GM10847 (cell line): ENCODE data around the gene ATRN.

ENCODE experiments used
- POLR2A ChIP-seq: IDR thresholded peaks from 2 replicates; pipeline ENCODE4 v1.6.1; 2011; ENCODE audit not compliant: insufficient read length; ENCODE audit errors: extremely low read depth

The ATRN gene

DNA sequence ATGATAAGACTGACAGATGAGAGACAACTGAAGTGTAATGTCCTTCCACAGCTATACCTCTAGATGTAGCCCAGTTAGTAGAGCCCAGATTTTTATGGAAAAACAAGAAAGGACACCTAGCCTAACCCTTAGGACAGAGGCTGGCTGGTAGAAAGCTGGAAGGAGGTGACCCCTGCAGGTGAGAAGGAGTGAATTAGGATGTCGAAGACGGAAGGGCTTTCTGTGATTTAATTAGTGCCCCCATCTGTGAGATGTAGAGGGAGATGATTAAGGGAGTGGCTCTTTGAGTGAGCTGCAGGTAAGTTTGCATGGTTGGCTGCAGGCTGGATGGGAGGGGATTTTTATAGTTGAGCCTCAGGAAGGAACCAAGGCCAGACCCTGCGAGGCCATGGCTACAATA, 109.6 kb downstream of the ATRN start:
- TF ChIP-seq POLR2A = no peak

GRCh38 chr20:3583765-3584164, 112.9 kb downstream of the ATRN start:
- no peak for TF ChIP-seq POLR2A

DNA sequence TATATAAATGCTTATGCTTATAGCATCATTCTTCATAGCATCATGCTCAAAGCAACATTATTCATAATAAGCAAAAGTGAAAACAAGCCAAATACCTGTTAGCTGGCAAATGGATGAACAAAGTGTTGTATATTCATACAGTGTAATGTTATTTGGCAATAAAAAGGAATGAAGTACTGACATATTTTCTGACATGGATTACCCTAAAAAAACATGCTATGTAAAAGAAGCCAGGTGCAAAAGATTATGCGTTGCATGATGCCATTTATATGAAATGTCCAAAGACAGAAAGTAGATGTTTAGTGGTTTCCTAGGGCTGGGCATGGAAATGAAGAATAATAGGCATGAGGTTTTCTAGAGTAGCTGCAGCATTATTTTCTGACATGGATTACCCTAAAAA, 115.3 kb downstream of the ATRN start:
- TF ChIP-seq POLR2A = no peak

GRCh38 chr20:3590164-3590563, 119.3 kb downstream of the ATRN start:
- no peak for TF ChIP-seq POLR2A

GRCh38 chr20:3592931-3593330, 122.1 kb downstream of the ATRN start:
- no peak for TF ChIP-seq POLR2A

DNA sequence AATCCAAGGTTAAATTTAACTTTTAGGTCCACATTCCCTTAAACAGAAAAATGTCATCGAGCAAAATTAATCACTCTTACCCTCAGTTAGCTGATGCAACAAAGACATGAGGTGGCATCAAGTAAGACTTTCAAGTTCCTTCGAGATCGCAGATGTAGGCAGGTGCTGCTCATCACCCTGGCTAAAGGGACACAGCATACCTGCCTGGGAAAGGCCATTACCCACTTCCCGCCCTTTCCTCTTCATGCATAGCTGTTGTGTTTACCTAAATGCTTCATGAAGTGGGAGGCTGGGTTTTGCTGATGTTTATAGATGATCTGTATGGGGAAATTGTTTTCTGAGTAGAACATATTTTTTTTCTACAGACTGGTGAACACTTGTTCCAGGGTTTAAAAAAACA, 124.7 kb downstream of the ATRN start:
- no peak for TF ChIP-seq POLR2A

- no peak for TF ChIP-seq POLR2A
These were observed 132.3 kb downstream of the ATRN start for GRCh38 chr20:3603108-3603507.

- no peak for TF ChIP-seq POLR2A
These were observed 135.2 kb downstream of the ATRN start for GRCh38 chr20:3606021-3606420.

DNA sequence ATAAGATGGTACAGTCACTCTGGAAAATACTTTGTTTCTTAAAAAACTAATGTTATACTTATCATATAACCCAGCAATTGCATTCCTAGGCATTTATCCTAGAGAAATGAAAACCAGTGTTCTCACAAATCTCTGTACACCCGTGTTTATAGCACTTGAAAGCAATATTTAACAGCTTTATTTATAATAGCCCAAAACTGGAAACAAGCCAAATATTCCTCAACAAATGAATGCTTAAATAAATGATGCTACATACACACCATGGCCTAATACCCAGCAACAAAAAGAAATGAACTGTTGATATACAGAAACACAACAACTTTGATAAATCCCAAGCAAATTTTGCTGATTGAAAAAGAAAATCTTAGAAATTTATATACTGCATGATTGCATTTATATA, 141.1 kb downstream of the ATRN start:
- TF ChIP-seq POLR2A = no peak

- TF ChIP-seq POLR2A = no peak
These were observed 142.2 kb downstream of the ATRN start for GRCh38 chr20:3612795-3613572.

DNA sequence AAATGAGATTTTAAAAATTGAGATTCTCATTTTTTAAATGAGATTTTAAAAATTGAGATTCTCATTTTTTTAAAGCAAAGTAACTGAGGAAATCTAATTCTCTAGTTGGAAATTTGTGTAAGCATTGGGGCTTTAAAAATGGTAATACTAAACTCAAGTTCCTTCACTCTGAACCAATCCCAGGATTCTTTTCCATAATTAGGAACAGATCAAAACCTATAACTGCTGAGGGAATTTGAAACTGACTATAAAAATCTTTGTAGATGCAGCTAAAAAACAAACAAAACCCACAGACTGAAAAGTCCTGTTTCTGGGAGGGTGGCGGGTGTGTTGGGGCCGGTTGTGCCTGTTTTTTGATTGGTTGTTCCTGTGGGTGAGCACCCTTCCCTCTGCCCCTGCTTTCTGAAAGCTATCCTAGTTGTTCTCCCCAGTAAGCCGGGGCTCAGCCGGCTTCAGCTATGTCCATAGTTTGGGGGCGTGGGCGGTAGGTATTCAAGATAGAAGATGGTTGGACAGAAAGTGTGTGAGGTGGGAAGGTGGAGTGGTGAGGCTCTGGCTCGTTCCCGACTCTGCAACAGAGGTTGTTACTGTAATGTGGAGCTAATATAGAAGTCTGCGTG, 143.1 kb downstream of the ATRN start:
- TF ChIP-seq POLR2A = no peak

DNA sequence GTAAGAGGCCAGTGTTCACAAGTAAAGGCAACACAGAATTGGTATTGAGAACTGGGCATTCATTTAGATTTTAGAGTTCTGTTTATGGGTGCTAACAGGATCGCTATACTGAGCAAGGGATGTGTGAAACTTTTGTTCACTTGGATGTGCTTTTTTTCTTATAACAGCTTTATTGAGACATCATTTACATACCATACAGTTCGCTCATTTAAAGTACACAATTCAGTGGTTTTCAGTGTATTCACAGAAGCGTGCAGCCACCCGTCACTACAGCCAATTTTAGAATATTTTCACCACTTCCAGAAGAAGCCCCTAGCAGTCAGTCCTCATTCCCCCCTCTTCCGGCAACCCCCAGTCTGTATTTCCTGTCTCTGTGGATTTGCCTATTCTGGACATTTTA, 143.6 kb downstream of the ATRN start:
- no peak for TF ChIP-seq POLR2A

DNA sequence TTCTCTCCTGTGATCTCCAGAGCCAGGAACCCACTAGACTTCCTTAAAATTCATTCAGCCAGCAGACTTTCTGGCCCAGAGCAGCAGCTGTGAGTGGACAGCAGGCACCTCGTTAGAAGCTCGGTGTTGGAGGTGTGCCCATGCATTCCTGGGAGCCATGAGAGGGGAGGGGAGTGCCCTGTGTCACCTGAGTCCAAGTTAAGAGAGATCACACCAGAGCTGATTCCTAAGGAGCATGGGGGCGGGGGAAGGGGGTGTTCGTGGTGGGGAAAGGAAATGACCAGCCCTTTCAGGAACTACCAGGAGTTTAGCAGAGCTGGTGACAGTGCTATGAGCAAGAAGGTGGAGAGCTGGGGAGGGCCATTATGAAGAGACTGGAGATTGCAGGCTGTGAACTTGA, 145.4 kb downstream of the ATRN start:
- TF ChIP-seq POLR2A = no peak

DNA sequence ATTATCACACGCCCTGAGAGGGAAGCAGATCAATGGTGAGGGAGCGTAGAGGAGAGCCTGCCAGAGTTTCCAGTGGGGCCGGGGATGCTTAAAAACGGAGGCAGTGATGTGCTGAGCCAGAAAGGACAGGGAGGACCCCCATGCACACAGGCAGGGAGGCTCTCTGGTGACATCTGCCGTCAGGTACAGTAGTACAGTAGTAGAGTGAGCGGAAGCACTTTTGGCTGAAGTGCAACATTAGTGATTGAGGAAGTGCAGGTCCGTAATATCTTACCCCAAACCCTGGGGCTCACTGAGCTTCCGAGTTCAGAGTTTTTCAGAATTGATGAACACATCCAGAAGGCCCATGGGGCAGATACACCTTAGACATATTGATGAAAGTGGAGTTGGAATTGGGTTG, 150.3 kb downstream of the ATRN start:
- TF ChIP-seq POLR2A = no peak

DNA sequence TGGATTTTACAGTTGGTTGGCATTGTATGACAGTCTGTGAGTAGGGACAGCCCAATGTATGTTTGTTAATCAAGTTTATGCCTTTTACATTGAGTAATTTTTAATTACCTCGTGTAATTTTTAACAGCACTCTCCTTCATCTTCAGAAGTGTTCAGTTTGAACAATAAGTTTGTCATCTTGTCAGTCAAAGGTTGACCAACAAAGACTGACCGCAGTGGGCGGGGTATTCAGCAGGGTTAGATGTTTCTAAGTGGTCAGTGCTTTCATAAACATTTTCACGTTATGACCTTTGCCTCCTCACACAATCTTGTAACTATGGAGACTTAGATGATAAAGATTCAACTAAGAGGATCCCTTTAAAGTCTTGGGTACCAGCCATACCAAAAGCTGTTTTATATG, 151.6 kb downstream of the ATRN start:
- TF ChIP-seq POLR2A = no peak

- no peak for TF ChIP-seq POLR2A
These were observed 156.7 kb downstream of the ATRN start for GRCh38 chr20:3627476-3627875.
